IMR-90 (cell line): ENCODE data around the gene COL24A1. TPM values are rescaled to one million over a fixed set of nuclear protein-coding genes. Genes with fewer than 3 reads are reported as not detected.

Experiments used
- ATAC-seq: fragments of 200-7000 bp; cut with Tn5 transposase; 2 replicates; pipeline ENCODE4 v1.9.1; 2020; ENCODE audit warnings: low read depth, mild to moderate bottlenecking, moderate library complexity
- BruUV-seq: library from RNA; stranded (reverse); fragments of 400-500 nt; replicated peaks from 2 replicates; lab custom pipeline; 2021; lab: Mats Ljungman, UMichigan
- CTCF ChIA-PET: fragments of 300-600 bp; formaldehyde crosslinking; extraction: SDS; loops from one replicate; lab custom pipeline; 2021; ENCODE audit warnings: antibody characterized with exemption; lab: Yijun Ruan, JAX
- POLR2A ChIA-PET: fragments of 300-600 bp; sonication (Branson Sonifier 250); formaldehyde crosslinking; loops from one replicate; lab custom pipeline; 2022; ENCODE audit warnings: antibody characterized with exemption; ENCODE audit not compliant: unreplicated experiment; lab: Charles Lee
- DNase-seq: peaks from one replicate; pipeline ENCODE4 v3.0.0; 2013
- H2AFZ ChIP-seq: replicated peaks from 2 replicates; pipeline ENCODE3; 2013; ENCODE audit warnings: low read length, mild to moderate bottlenecking; ENCODE audit not compliant: poor library complexity
- H2AK5ac ChIP-seq: 2 replicates; pipeline ENCODE4 v1.6.1; 2013; ENCODE audit warnings: low read depth, low read length, inconsistent platforms
- H2AK9ac ChIP-seq: replicated peaks from 2 replicates; pipeline ENCODE3; 2013; ENCODE audit warnings: mild to moderate bottlenecking, low read depth, low read length, moderate library complexity; ENCODE audit not compliant: poor library complexity
- H2BK120ac ChIP-seq: 2 replicates; pipeline ENCODE4 v1.6.1; 2013; ENCODE audit warnings: low read depth, low read length, inconsistent platforms
- H2BK15ac ChIP-seq: 3 replicates; pipeline ENCODE4 v1.6.1; 2013; ENCODE audit warnings: low read depth, low read length, inconsistent platforms
- H2BK20ac ChIP-seq: 2 replicates; pipeline ENCODE4 v1.6.1; 2013; ENCODE audit warnings: low read depth, mild to moderate bottlenecking, inconsistent platforms, low read length, moderate library complexity
- H2BK5ac ChIP-seq: 2 replicates; pipeline ENCODE4 v1.6.1; 2013; ENCODE audit warnings: mild to moderate bottlenecking, low read depth, low read length, inconsistent platforms; ENCODE audit not compliant: poor library complexity, severe bottlenecking
- H3K14ac ChIP-seq: replicated peaks from 2 replicates; pipeline ENCODE4 v1.6.1; 2013; ENCODE audit warnings: low read depth, low read length, inconsistent platforms
- H3K18ac ChIP-seq: 2 replicates; pipeline ENCODE4 v1.6.1; 2013; ENCODE audit warnings: low read depth, low read length, control low read depth
- H3K23ac ChIP-seq: 2 replicates; pipeline ENCODE4 v1.6.1; 2013; ENCODE audit warnings: low read depth, low read length, inconsistent platforms
- H3K27ac ChIP-seq: 2 replicates; pipeline ENCODE4 v1.5.1; 2013; ENCODE audit warnings: mild to moderate bottlenecking, control low read depth, low read length; ENCODE audit not compliant: insufficient read depth
- H3K27me3 ChIP-seq: 2 replicates; pipeline ENCODE4 v1.6.1; 2013; ENCODE audit warnings: low read length; ENCODE audit not compliant: control insufficient read depth, insufficient read depth
- H3K36me3 ChIP-seq: 2 replicates; pipeline ENCODE4 v1.6.1; 2013; ENCODE audit warnings: low read length, mixed read lengths; ENCODE audit not compliant: control insufficient read depth, insufficient read depth
- H3K4ac ChIP-seq: 2 replicates; pipeline ENCODE4 v1.6.1; 2013; ENCODE audit warnings: low read depth, low read length, inconsistent platforms
- H3K4me1 ChIP-seq: 2 replicates; pipeline ENCODE4 v1.6.1; 2013; ENCODE audit warnings: low read length, mixed read lengths; ENCODE audit not compliant: control insufficient read depth, insufficient read depth
- H3K4me2 ChIP-seq: 2 replicates; pipeline ENCODE4 v1.6.1; 2013; ENCODE audit warnings: low read depth, mild to moderate bottlenecking, control low read depth, low read length, moderate library complexity
- H3K4me3 ChIP-seq: 2 replicates; pipeline ENCODE4 v1.5.1; 2013; ENCODE audit warnings: low read depth, mild to moderate bottlenecking, control low read depth, low read length, moderate library complexity; ENCODE audit not compliant: insufficient read depth
- H3K56ac ChIP-seq: 2 replicates; pipeline ENCODE4 v1.6.1; 2013; ENCODE audit warnings: low read length, inconsistent platforms; ENCODE audit not compliant: insufficient read depth; ENCODE audit errors: extremely low read depth
- H3K79me1 ChIP-seq, 2 experiments: 2 replicates each; pipeline ENCODE4 v1.6.1; 2013; ENCODE audit warnings: low read length in 2 of 2, inconsistent platforms in 1 of 2, low read depth in 1 of 2
- H3K9ac ChIP-seq: 2 replicates; pipeline ENCODE4 v1.6.1; 2013; ENCODE audit warnings: low read depth, low read length, control low read depth
- H3K9me1 ChIP-seq: 2 replicates; pipeline ENCODE4 v1.6.1; 2013; ENCODE audit warnings: low read length, inconsistent platforms; ENCODE audit not compliant: insufficient read depth
- H3K9me3 ChIP-seq: 2 replicates; pipeline ENCODE4 v1.6.1; 2013; ENCODE audit warnings: low read length; ENCODE audit not compliant: control insufficient read depth, insufficient read depth
- H4K20me1 ChIP-seq: 2 replicates; pipeline ENCODE4 v1.6.1; 2013; ENCODE audit warnings: low read length, inconsistent platforms; ENCODE audit not compliant: insufficient read depth
- H4K5ac ChIP-seq: 2 replicates; pipeline ENCODE4 v1.6.1; 2013; ENCODE audit warnings: mild to moderate bottlenecking, low read depth, low read length, control low read depth
- H4K8ac ChIP-seq, 2 experiments: 2 replicates each; pipeline ENCODE4 v1.6.1; 2013; ENCODE audit warnings: low read depth in 2 of 2, low read length in 2 of 2, control low read depth in 1 of 2, inconsistent platforms in 1 of 2
- H4K91ac ChIP-seq: 2 replicates; pipeline ENCODE4 v1.6.1; 2013; ENCODE audit warnings: low read depth, low read length, inconsistent platforms; ENCODE audit not compliant: insufficient read depth
- BHLHE40 ChIP-seq: fragments of 150-350 bp; IDR thresholded peaks from 2 replicates; pipeline ENCODE4 v1.6.1; 2016; ENCODE audit warnings: mild to moderate bottlenecking, low read depth, low read length
- FOS ChIP-seq: fragments of 150-350 bp; IDR thresholded peaks from 2 replicates; pipeline ENCODE4 v1.6.1; 2016; ENCODE audit warnings: low read depth, low read length
- MAZ ChIP-seq: IDR thresholded peaks from 2 replicates; pipeline ENCODE4 v1.6.1; 2012; ENCODE audit warnings: low read depth, mild to moderate bottlenecking, low read length, improper control_type of control experiment, moderate library complexity, borderline replicate concordance
- MXI1 ChIP-seq: IDR thresholded peaks from 2 replicates; pipeline ENCODE4 v1.6.1; 2012; ENCODE audit warnings: low read depth, mild to moderate bottlenecking, low read length, moderate library complexity, borderline replicate concordance
- NFE2L2 ChIP-seq: fragments of 150-350 bp; IDR thresholded peaks from 2 replicates; pipeline ENCODE4 v1.6.1; 2016; ENCODE audit warnings: low read depth, mild to moderate bottlenecking, low read length
- POLR2A ChIP-seq: IDR thresholded peaks from 2 replicates; pipeline ENCODE4 v1.6.1; 2012; ENCODE audit warnings: mild to moderate bottlenecking, low read depth, low read length
- RAD21 ChIP-seq: IDR thresholded peaks from 2 replicates; pipeline ENCODE4 v1.6.1; 2012; ENCODE audit warnings: low read length, improper control_type of control experiment
- RCOR1 ChIP-seq: IDR thresholded peaks from 2 replicates; pipeline ENCODE4 v1.6.1; 2012; ENCODE audit warnings: mild to moderate bottlenecking, low read length, improper control_type of control experiment; ENCODE audit not compliant: insufficient replicate concordance
- RFX5 ChIP-seq: IDR thresholded peaks from 2 replicates; pipeline ENCODE4 v1.8.0; 2012; ENCODE audit warnings: low read depth, mild to moderate bottlenecking, low read length, moderate library complexity
- SMC3 ChIP-seq: fragments of 150-350 bp; IDR thresholded peaks from 2 replicates; pipeline ENCODE4 v1.6.1; 2016; ENCODE audit warnings: low read depth, mild to moderate bottlenecking, antibody characterized with exemption, low read length, moderate library complexity
- USF2 ChIP-seq: fragments of 150-350 bp; IDR thresholded peaks from 2 replicates; pipeline ENCODE4 v1.6.1; 2017; ENCODE audit warnings: mild to moderate bottlenecking, antibody characterized with exemption, low read length, low read depth
- dilution Hi-C: fragments of 300-500 bp; cut with HindIII; formaldehyde crosslinking; loops from one replicate; pipeline ENCODE4 v1.14.3; 2018; ENCODE audit warnings: low sequenced_read_pairs; ENCODE audit not compliant: unreplicated experiment
- in situ Hi-C: fragments of 300-500 bp; cut with MboI; formaldehyde crosslinking; loops from 3 replicates; pipeline ENCODE4 v1.14.3; 2019; ENCODE audit warnings: low sequenced_read_pairs, inconsistent platforms, mixed read lengths
- intact Hi-C: fragments of 100-400 bp; cut with micrococcal nuclease; formaldehyde crosslinking; loops from 2 replicates; pipeline ENCODE4 v1.10.0; 2022
- polyA plus RNA-seq, 3 experiments: library from polyadenylated mRNA; depleted of rRNA; stranded (reverse); fragments of >200 nt; gene quantifications; 2 replicates each; pipeline ENCODE4 v1.2.3, GENCODE V29; 2012; ENCODE audit warnings: low replicate concordance in 1 of 3
- total RNA-seq: library from RNA; depleted of rRNA; stranded (reverse); fragments of >200 nt; gene quantifications from 2 replicates; pipeline ENCODE4 v1.2.3, GENCODE V29; 2012

Gene COL24A1
- total and polyA plus RNA-seq, 2 of the 4 experiments (the other 2 are of a cell fraction), result 1.4 to 2.2 TPM

GRCh38 chr1:85857991-85858390, 298.6 kb downstream of the COL24A1 start:
- H4K91ac ChIP-seq, result no peak overlapping the region
- no peak overlapping the region for H3K4me3 ChIP-seq
- H4K5ac ChIP-seq, result no peak overlapping the region
- H2BK120ac ChIP-seq, result no peak overlapping the region
- no peak overlapping the region for H2BK15ac ChIP-seq
- H3K4me1 ChIP-seq, result no peaks in the 10 kb centered on the region
- no peaks in the 10 kb centered on the region for H3K36me3 ChIP-seq
- no peak overlapping the region for H2AFZ ChIP-seq
- intact Hi-C loops, result no loop called here
- H3K56ac ChIP-seq, result no peak overlapping the region
- no peak overlapping the region for H3K18ac ChIP-seq
- in situ Hi-C loops, result no loop called here
- no TSS peak for BruUV-seq
- ATAC-seq (no peak), DNase-seq (no peak)
- no peak overlapping the region for H2BK5ac ChIP-seq
- no peak overlapping the region for H3K23ac ChIP-seq
- no peaks in the 10 kb centered on the region for H3K9me3 ChIP-seq
- H3K4me2 ChIP-seq, result no peak overlapping the region
- TF ChIP-seq MXI1, result no peak
- TF ChIP-seq RFX5, result no peak
- TF ChIP-seq POLR2A, result no peak
- no peak for TF ChIP-seq BHLHE40
- TF ChIP-seq RCOR1, result no peak
- TF ChIP-seq MAZ, result no peak
- TF ChIP-seq SMC3, result no peak
- TF ChIP-seq USF2, result no peak
- TF ChIP-seq FOS, result no peak
- TF ChIP-seq RAD21, result no peak
- TF ChIP-seq NFE2L2, result no peak
- H3K14ac ChIP-seq, result no peak overlapping the region
- H2AK5ac ChIP-seq, result no peak overlapping the region
- H3K9ac ChIP-seq, result no peak overlapping the region
- no peaks in the 10 kb centered on the region for H4K20me1 ChIP-seq
- no peak overlapping the region for H3K4ac ChIP-seq
- dilution Hi-C loops, result no loop called here
- ChIA-PET CTCF (interaction anchor here (0.6 kb wide), 1 partner anchor 226 kb away, joined by 3 read pairs; no protein-coding TSS in a partner anchor), POLR2A (no interaction called here)
- no peaks in the 10 kb centered on the region for H3K27me3 ChIP-seq
- no peaks in the 10 kb centered on the region for H3K79me1 ChIP-seq
- no peak overlapping the region for H2AK9ac ChIP-seq
- H3K27ac ChIP-seq, result no peak overlapping the region
- H2BK20ac ChIP-seq, result no peak overlapping the region
- no peaks in the 10 kb centered on the region for H3K9me1 ChIP-seq
- no peak overlapping the region for H4K8ac ChIP-seq
